Measurements from ENCODE around the gene CDC42EP2. TPM values are rescaled to one million over a fixed set of nuclear protein-coding genes. Genes with fewer than 3 reads are reported as not detected.

Gene CDC42EP2
- total RNA-seq, 1 experiment from 2014 or later: 11.9 TPM

DNA sequence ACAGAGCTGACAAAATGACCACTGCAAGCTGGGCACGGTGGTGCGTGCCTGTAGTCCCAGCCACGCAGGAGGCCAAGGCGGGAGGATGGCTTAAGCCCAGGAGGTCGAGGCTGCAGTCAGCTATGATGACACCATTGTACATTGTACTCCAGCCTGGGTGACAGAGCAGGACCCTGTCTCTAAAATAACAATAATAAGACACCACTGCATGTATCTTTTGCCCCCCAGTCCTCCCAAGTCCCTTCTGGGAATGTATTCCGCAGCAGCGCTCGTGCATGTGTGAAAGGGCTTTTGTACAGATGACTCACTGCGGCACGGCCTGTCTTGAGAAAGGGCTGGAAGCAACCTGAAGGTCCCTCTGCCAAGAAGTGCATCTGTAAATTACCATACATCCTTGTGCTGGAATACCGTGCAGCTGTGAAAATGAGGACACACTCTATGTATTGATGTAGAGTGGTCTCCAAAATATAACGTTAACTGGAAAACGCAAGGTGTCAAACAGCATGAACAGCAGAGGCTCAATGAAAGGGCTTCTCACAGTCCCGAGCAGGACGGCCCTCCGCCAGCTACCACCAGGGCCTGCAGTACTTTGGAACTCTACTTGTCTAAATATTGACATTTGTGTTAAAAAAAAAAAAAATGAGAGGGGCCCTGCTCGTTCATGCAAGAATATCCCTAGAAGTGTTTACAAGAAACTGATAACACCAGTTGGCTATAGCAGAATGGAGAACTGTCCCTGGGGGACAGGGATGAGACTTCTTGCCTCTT is 9.0 kb upstream of the CDC42EP2 start:
- DNase-seq: no peak
- H3K36me3 Mint-ChIP-seq (ENCODE audit: insufficient read depth in 1 of 3, low read depth in 3 of 3): peaks cover 13 to 26% (median 24%) of the 10 kb centered on the region in 3 experiments; a peak in 6 of 7 replicates
- Histone ChIP-seq H3K79me2 (ENCODE audit: insufficient read depth, low read length) (no peaks in the 10 kb centered on the region), H3K18ac (ENCODE audit: insufficient read length, low read depth, low read length) (no peak overlapping the region), H3K9me3 (ENCODE audit: control insufficient read depth, low read depth, low read length) (no peaks in the 10 kb centered on the region), H3K27ac (ENCODE audit: insufficient read length, low read depth, low read length) (no peak overlapping the region), H3T11ph (ENCODE audit: low read length) (no peak overlapping the region), H2AFZ (ENCODE audit: low read length) (no peak overlapping the region), H2BK5ac (ENCODE audit: insufficient read length, low read length) (no peak overlapping the region), H2BK20ac (ENCODE audit: low read depth, low read length, poor library complexity, severe bottlenecking) (no peak overlapping the region), H3K56ac (ENCODE audit: insufficient read length, low read depth, low read length) (no peak overlapping the region), H3K23me2 (ENCODE audit: insufficient read length, low read depth, low read length, poor library complexity, severe bottlenecking) (no peaks in the 10 kb centered on the region), H3K23ac (ENCODE audit: insufficient read length, low read depth, low read length) (no peak overlapping the region), H3K4me1 (ENCODE audit: insufficient read depth, low read length) (no peaks in the 10 kb centered on the region), H3K14ac (ENCODE audit: insufficient read depth, low read length) (no peak overlapping the region), H4K8ac (replicated peaks; ENCODE audit: insufficient read length, low read depth, low read length) (no peak overlapping the region), H2BK15ac (ENCODE audit: low read depth, low read length) (no peak overlapping the region), H3K79me1 (ENCODE audit: insufficient read depth, low read depth, low read length, poor library complexity, severe bottlenecking) (no peaks in the 10 kb centered on the region), H4K91ac (ENCODE audit: insufficient read length, low read depth, low read length) (no peak overlapping the region), H3K27me3 (ENCODE audit: insufficient read depth, low read length) (no peaks in the 10 kb centered on the region; the same call in 1 of the 2 replicates), H3K4ac (ENCODE audit: low read depth, low read length) (no peak overlapping the region), H4K20me1 (ENCODE audit: control insufficient read depth, insufficient read depth, insufficient read length) (no peaks in the 10 kb centered on the region), H2BK12ac (ENCODE audit: insufficient read length, low read depth, low read length) (no peak overlapping the region), H4K5ac (ENCODE audit: insufficient read length, low read depth, low read length) (no peak overlapping the region), H2BK120ac (ENCODE audit: low read depth, low read length, poor library complexity, severe bottlenecking) (no peak overlapping the region), H2AK5ac (ENCODE audit: insufficient read length, low read length) (no peak overlapping the region), H3K4me2 (ENCODE audit: insufficient read depth, insufficient read length, low read length) (no peak overlapping the region), H3K9ac (ENCODE audit: extremely low read depth, insufficient read length, low read length) (no peak overlapping the region)
- peaks cover 14 to 25% of the 10 kb centered on the region in 2 experiments for H3K4me1 Mint-ChIP-seq
- no peak overlapping the region for H3K27ac Mint-ChIP-seq
- WGBS (ENCODE audit: extremely low coverage, insufficient read length, low lambda C conversion rate): no CpG with 5 or more reads among the region's 17 CpGs
- no peak overlapping the region for H3K4me3 Mint-ChIP-seq
- no peaks in the 10 kb centered on the region for H3K9me3 Mint-ChIP-seq
- TF ChIP-seq, protein P1, sequence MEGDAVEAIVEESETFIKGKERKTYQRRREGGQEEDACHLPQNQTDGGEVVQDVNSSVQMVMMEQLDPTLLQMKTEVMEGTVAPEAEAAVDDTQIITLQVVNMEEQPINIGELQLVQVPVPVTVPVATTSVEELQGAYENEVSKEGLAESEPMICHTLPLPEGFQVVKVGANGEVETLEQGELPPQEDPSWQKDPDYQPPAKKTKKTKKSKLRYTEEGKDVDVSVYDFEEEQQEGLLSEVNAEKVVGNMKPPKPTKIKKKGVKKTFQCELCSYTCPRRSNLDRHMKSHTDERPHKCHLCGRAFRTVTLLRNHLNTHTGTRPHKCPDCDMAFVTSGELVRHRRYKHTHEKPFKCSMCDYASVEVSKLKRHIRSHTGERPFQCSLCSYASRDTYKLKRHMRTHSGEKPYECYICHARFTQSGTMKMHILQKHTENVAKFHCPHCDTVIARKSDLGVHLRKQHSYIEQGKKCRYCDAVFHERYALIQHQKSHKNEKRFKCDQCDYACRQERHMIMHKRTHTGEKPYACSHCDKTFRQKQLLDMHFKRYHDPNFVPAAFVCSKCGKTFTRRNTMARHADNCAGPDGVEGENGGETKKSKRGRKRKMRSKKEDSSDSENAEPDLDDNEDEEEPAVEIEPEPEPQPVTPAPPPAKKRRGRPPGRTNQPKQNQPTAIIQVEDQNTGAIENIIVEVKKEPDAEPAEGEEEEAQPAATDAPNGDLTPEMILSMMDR (conservative IDR thresholded peaks at IDR 0.05): no peak
- H3K27me3 Mint-ChIP-seq (ENCODE audit: low read depth): peaks cover 22% of the 10 kb centered on the region

Measured in H9 (cell line).